Suprapubic skin (tissue), 3 donors: ENCODE data around the gene SLC37A2.

Experiments
- CTCF ChIP-seq, 2 donors: fragments of 200-600 bp in 1 of 2; fragments of 450-650 bp in 1 of 2; sonication (generic) in 1 of 2; IDR thresholded peaks; one replicate each; pipeline ENCODE4 v1.5.1; 2016 to 2019; ENCODE audit warnings: antibody characterized with exemption in 2 of 2, mild to moderate bottlenecking in 1 of 2, moderate library complexity in 1 of 2
- POLR2AphosphoS5 ChIP-seq, 3 donors: sonication (generic); formaldehyde crosslinking; IDR thresholded peaks; one replicate each; pipeline ENCODE4 v1.6.1; 2017; ENCODE audit warnings: antibody characterized with exemption in 3 of 3

- TF ChIP-seq POLR2AphosphoS5 (IDR thresholded peaks at IDR 0.05): no peak
- no peak for TF ChIP-seq CTCF (IDR thresholded peaks at IDR 0.05)
Measured at GRCh38 chr11:125086633-125087296, 23.7 kb downstream of the SLC37A2 start.
